Activated T-cell treated with anti-CD3 and anti-CD28 coated beads for 24 hours (primary cell): ENCODE data around the gene CD74.

Experiments
- DNase-seq: peaks from one replicate; pipeline ENCODE4 v3.0.0-alpha.2; 2020; ENCODE audit warnings: low read depth

Gene CD74

DNA sequence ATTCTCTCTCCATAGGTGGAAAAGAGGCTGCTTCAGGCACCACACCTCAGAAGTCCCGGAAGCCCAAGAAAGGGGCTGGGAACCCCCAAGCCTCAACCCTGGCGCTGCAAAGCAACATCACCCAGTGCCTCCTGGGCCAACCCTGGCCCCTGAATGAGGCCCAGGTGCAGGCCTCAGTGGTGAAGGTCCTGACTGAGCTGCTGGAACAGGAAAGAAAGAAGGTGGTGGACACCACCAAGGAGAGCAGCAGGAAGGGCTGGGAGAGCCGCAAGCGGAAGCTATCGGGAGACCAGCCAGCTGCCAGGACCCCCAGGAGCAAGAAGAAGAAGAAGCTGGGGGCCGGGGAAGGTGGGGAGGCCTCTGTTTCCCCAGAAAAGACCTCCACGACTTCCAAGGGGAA, 16.4 kb downstream of the CD74 start:
- no peak for DNase-seq

GRCh38 chr5:150395688-150395975, 17.1 kb downstream of the CD74 start:
- no peak for DNase-seq

- DNase-seq = no peak
Observed at GRCh38 chr5:150394912-150395687, 17.6 kb downstream of the CD74 start.

- DNase-seq = no peak
Observed at GRCh38 chr5:150394131-150394530, 18.6 kb downstream of the CD74 start.

DNA sequence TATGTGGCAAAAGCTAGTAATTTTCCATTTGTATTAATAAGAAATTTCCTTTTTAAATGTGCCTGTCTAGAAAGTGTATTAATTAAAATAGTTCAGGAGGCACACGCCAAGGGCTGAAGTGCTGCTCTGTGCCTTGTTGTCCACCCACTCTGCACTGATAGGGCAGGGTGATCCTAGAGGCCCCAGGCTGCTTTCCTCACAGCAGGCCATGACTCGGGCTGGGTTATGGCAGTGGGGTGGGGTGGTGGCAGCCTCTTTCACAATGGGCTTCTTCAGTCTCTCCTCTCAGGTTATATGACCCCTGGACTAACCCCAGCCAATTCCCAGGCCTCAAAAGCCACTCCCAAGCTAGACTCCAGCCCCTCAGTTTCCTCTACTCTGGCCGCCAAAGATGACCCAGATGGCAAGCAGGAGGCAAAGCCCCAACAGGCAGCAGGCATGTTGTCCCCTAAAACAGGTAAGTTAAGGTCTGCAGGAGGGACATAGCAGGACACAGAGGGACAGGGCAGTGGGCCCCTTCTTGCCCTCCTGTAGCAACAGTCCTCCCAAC, 19.5 kb downstream of the CD74 start:
- DNase-seq = no peak

GRCh38 chr5:150392680-150393079, 20.0 kb downstream of the CD74 start:
- no peak for DNase-seq

DNA sequence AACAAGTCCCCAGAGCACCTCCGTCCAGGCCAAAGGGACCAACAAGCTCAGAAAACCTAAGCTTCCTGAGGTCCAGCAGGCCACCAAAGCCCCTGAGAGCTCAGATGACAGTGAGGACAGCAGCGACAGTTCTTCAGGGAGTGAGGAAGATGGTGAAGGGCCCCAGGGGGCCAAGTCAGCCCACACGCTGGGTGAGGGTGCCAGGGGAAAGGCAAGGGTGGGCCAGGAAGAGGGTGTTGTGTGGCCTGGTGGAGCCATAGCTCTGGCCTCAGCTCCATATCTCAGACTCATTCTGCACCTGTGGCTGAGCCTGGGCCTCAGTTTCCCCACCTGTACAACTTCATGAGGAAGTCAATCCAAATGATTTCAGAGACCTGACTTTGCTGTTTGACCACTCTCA, 20.7 kb downstream of the CD74 start:
- no peak for DNase-seq

DNA sequence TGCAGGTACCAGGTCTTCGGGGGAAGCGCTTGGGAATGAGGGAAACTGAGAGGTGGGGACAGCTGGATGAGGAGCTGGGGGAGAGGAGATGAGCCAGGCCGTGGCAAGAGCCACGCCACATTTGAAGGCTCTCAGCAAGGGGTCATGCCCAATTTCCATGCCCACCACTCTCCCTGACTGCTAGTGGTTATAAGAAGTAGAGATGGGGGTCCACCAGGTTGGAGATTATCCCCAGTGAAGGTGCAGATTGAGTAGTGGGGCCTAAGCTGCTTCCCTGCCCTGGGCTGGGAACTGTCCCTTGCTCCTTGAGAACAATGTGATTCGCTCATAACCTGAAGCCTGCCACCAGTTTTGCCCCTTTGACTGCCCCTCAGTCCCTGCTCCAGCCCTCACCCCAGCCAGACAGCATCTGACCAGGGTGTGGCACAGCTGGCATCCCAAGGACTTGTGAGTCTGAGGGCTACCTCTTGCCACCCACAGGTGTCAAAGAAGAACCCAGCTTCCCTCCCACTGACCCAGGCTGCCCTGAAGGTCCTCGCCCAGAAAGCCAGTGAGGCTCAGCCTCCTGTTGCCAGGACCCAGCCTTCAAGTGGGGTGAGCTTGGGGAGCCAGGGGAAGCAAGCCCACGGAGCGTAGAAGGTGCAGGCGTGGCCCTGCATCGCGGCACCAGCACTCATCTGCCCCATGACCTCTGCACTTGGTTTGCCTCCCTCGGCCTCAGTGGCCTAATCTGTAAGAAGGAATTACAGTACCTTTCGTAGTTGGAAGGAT, 21.5 kb downstream of the CD74 start:
- DNase-seq = no peak

- no peak for DNase-seq
Observed at GRCh38 chr5:150389531-150390266, 23.0 kb downstream of the CD74 start.

DNA sequence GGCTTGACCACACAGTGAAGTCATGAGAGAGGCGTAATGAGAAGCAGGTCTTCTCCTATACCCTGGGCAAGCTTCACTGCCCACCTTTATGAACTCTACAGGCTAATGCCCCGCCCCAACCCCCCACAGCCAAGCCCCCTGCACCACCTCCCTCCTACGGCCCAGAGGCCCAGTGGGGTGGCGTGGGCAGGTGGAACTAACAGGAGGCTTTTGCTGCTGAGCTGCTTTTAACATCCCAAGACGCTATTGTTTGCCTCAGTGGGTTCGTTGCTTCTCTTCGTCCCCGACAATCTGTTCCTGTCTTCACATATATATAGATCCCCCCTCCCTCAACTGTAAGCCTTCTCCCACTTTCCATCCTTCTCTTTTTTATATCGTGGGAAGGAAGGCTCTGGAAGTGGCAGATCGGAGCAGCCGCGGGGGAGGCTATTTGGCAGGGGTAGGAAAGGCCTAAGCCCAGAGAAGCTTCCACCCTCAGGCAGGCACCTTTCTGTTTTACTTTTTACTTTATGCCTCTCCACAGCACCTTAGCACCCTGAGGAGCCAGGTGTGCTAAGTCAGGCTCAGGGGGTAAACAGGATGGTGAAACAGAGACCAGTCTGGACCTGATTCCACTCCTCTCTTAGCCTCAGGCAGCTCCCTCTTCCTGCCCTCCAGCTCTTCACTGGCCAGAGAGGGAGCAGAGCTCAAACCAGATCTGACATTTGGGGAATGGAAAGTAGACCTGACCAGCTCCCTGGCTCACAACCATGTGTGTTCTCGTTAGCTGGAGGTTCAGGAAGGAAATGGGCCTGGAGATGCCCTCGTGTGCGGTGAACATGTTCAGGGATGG, 26.5 kb downstream of the CD74 start:
- DNase-seq = no peak

DNA sequence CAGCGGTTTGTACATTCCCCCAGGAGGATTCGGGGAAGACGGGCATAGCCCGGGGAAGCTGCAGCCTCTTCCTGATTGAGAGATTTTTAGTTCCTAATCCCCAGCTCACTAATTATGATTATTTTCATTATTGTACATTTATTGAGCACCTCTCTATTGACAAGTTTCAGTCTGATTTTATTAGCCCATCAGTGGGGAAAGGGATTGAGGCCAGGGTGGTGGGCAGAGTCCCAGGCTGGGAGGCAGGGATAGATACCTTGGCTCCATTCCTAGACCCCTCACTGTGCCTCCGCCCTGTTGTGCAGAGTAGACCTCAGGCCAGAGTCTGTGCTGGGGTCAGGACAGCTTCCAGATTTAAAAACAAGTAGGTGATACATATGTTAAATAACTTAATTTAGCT, 28.0 kb downstream of the CD74 start:
- no peak for DNase-seq

- no peak for DNase-seq
Observed at GRCh38 chr5:150377964-150378694, 34.6 kb downstream of the CD74 start.

- no peak for DNase-seq
Observed at GRCh38 chr5:150376799-150377771, 35.6 kb downstream of the CD74 start.

GRCh38 chr5:150374651-150375050, 38.1 kb downstream of the CD74 start:
- DNase-seq = no peak

DNA sequence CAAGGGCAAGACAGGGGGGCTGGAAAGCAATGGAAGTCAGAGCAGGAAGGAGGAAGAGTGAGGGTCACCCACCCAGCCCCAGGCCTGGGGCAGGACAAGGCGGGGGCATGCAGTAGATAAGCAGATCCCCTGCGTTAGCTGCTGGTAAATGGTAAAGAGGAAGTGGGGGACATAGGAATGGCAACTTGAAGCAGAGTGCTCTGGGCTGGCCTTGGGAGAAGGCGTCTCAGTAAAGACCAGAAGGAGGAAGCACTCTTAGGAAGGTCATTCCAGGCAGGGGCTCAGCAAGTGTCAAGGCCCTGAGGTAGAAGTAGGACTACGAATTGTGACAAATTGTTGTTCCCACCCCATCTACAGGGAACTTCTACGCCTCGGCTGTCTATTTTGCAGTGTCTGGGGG, 40.1 kb downstream of the CD74 start:
- no peak for DNase-seq

DNA sequence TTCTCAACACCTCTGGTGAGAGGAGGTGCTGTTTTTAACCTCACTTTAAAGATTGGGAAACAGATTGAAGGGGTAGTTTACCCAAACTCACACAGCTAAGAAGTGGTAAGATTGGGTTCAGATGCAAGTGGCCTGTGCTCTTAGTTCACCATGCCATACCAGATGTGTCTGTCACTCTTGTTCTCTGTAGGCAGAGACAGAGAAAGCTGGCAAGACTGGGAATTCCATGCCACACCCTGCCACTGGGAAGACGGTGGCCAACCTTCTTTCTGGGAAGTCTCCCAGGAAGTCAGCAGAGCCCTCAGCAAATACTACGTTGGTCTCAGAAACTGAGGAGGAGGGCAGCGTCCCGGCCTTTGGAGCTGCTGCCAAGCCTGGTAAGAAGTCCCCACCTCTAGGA, 44.2 kb downstream of the CD74 start:
- DNase-seq = no peak

DNA sequence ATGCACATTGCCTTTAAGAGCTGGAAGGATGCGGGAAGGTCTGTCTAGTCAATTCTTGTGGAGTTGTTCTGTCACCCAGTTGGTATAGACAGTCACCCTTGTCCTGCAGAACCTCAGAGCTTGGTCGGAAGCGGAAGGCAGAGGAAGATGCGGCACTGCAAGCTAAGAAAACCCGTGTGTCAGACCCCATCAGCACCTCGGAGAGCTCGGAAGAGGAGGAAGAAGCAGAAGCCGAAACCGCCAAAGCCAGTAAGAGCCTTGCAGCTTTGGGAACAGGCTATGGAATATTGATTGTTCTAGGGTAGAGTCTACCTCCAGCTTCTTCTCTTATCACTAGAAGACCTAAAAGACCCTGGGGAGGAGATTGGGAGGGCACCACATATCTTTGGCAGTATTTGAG, 48.7 kb downstream of the CD74 start:
- no peak for DNase-seq

DNA sequence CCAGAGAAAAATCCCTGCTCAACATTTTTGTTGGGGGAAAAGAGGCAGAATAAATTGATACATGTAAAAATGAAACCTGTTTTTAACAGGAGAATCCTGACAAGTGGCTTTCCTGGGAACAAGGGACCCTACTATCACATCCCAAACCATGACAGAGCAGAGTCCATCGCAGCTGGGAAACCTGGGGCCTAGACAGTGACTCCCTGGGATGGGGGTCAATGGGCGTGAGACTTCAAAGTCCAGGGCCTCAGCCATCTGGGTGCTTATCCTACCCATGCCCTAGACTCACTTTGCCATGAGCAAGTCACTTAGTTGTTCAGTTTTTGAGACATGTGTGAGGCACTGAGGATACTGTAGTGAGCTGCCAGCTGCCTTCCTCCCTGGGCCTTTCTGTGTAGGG, 49.5 kb downstream of the CD74 start:
- DNase-seq = no peak

- DNase-seq = no peak
Observed at GRCh38 chr5:150361301-150361700, 51.4 kb downstream of the CD74 start.
